ENCODE results near the gene NXPH2.

GRCh38 chr2:138712212-138712979, 67.8 kb downstream of the NXPH2 start:
- TF ChIP-seq MYC (IDR thresholded peaks at IDR 0.05; ENCODE audit: low read depth, low read length) (no peak), MYC (CRISPR knock-in tag; IDR thresholded peaks at IDR 0.05; ENCODE audit: borderline replicate concordance, low read depth) (no peak), BCOR (IDR thresholded peaks at IDR 0.05) (no peak), CUX1 (CRISPR knock-in tag; IDR thresholded peaks at IDR 0.05) (no peak), HIVEP1 (CRISPR knock-in tag; IDR thresholded peaks at IDR 0.05) (no peak), HDAC6 (IDR thresholded peaks at IDR 0.05; ENCODE audit: low read depth, low read length) (no peak), ZNF318 (IDR thresholded peaks at IDR 0.05; ENCODE audit: borderline replicate concordance in 1 of 2, low read depth in 1 of 2) (no peak), POLR2AphosphoS5 (IDR thresholded peaks at IDR 0.05; ENCODE audit: control insufficient read depth, insufficient read depth, low read depth, low read length) (no peak), CTCF (IDR thresholded peaks at IDR 0.05 in 2 of 3, conservative IDR thresholded peaks at IDR 0.05 in 1 of 3; ENCODE audit: insufficient read depth in 2 of 3, low read depth in 1 of 3, low read length in 3 of 3) (no peak), ATF1 (CRISPR knock-in tag; IDR thresholded peaks at IDR 0.05) (no peak), ATF1 (tag; IDR thresholded peaks at IDR 0.05) (no peak), RNF2 (IDR thresholded peaks at IDR 0.05) (no peak), RFX5 (IDR thresholded peaks at IDR 0.05; ENCODE audit: low read depth, low read length) (no peak), YY1 (IDR thresholded peaks at IDR 0.05; ENCODE audit: borderline replicate concordance in 1 of 3, control insufficient read depth in 1 of 3, extremely low read depth in 1 of 3, insufficient read depth in 3 of 3, insufficient read length in 1 of 3, insufficient replicate concordance in 2 of 3, low read depth in 1 of 3, low read length in 2 of 3) (no peak), KLF6 (CRISPR knock-in tag; IDR thresholded peaks at IDR 0.05; ENCODE audit: borderline replicate concordance) (no peak)
- TF ChIP-seq, protein P1, sequence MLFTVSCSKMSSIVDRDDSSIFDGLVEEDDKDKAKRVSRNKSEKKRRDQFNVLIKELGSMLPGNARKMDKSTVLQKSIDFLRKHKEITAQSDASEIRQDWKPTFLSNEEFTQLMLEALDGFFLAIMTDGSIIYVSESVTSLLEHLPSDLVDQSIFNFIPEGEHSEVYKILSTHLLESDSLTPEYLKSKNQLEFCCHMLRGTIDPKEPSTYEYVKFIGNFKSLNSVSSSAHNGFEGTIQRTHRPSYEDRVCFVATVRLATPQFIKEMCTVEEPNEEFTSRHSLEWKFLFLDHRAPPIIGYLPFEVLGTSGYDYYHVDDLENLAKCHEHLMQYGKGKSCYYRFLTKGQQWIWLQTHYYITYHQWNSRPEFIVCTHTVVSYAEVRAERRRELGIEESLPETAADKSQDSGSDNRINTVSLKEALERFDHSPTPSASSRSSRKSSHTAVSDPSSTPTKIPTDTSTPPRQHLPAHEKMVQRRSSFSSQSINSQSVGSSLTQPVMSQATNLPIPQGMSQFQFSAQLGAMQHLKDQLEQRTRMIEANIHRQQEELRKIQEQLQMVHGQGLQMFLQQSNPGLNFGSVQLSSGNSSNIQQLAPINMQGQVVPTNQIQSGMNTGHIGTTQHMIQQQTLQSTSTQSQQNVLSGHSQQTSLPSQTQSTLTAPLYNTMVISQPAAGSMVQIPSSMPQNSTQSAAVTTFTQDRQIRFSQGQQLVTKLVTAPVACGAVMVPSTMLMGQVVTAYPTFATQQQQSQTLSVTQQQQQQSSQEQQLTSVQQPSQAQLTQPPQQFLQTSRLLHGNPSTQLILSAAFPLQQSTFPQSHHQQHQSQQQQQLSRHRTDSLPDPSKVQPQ (CRISPR knock-in tag; IDR thresholded peaks at IDR 0.05; ENCODE audit: borderline replicate concordance), result no peak
